Trophoblast cell (in vitro differentiated cells and primary cell): ENCODE data around the gene SPDYE6.
A peak's percentile ranks its signal among the peaks of the same experiment; 100 is the strongest.
"Not testable (repeated sequence)": the region's sequence is repeated elsewhere in the genome, so short reads cannot be mapped to it uniquely, and the experiment has no call there.

Experiments
- DNase-seq, 2 donors: peaks; one replicate each; pipeline ENCODE4 v3.0.0-alpha.2; 2016
- H2AFZ ChIP-seq: 2 replicates; pipeline ENCODE4 v1.6.1; 2013; ENCODE audit warnings: low read length, moderate library complexity, mild to moderate bottlenecking; ENCODE audit not compliant: insufficient read depth, poor library complexity
- H2AK5ac ChIP-seq: 2 replicates; pipeline ENCODE4 v1.6.1; 2013; ENCODE audit warnings: mild to moderate bottlenecking, low read length
- H2BK120ac ChIP-seq: 2 replicates; pipeline ENCODE4 v1.6.1; 2013; ENCODE audit warnings: low read length, mild to moderate bottlenecking, moderate library complexity; ENCODE audit not compliant: insufficient read depth, poor library complexity
- H2BK12ac ChIP-seq: 2 replicates; pipeline ENCODE4 v1.6.1; 2013; ENCODE audit warnings: mild to moderate bottlenecking, low read length, moderate library complexity
- H2BK5ac ChIP-seq: 2 replicates; pipeline ENCODE4 v1.6.1; 2013; ENCODE audit warnings: low read length, low read depth, moderate library complexity, mild to moderate bottlenecking; ENCODE audit not compliant: poor library complexity
- H3K14ac ChIP-seq: 2 replicates; pipeline ENCODE4 v1.6.1; 2013; ENCODE audit warnings: mild to moderate bottlenecking, low read length
- H3K18ac ChIP-seq: 2 replicates; pipeline ENCODE4 v1.6.1; 2013; ENCODE audit warnings: mild to moderate bottlenecking, low read length
- H3K23ac ChIP-seq: 2 replicates; pipeline ENCODE4 v1.6.1; 2013; ENCODE audit warnings: low read length
- H3K27ac ChIP-seq: 2 replicates; pipeline ENCODE4 v1.5.1; 2013; ENCODE audit warnings: low read depth, mild to moderate bottlenecking, inconsistent platforms, low read length, moderate library complexity
- H3K27me3 ChIP-seq: 2 replicates; pipeline ENCODE4 v1.6.1; 2013; ENCODE audit warnings: inconsistent platforms, mild to moderate bottlenecking, low read length, moderate library complexity; ENCODE audit not compliant: insufficient read depth
- H3K36me3 ChIP-seq, 2 experiments: 1 replicate in 1 of 2; 2 replicates in 1 of 2; pipeline ENCODE4 v1.6.1; 2013; ENCODE audit warnings: low read length in 2 of 2, mild to moderate bottlenecking in 2 of 2, moderate library complexity in 1 of 2; ENCODE audit not compliant: insufficient read depth in 2 of 2, control insufficient read depth in 1 of 2
- H3K4ac ChIP-seq: 2 replicates; pipeline ENCODE4 v1.6.1; 2013; ENCODE audit warnings: low read depth, mild to moderate bottlenecking, low read length, moderate library complexity
- H3K4me1 ChIP-seq, 2 experiments: 1 replicate in 1 of 2; 2 replicates in 1 of 2; pipeline ENCODE4 v1.6.1; 2013; ENCODE audit warnings: low read length in 2 of 2, mild to moderate bottlenecking in 2 of 2, moderate library complexity in 1 of 2; ENCODE audit not compliant: insufficient read depth in 2 of 2, control insufficient read depth in 1 of 2
- H3K4me2 ChIP-seq: 2 replicates; pipeline ENCODE4 v1.6.1; 2013; ENCODE audit warnings: inconsistent platforms, mild to moderate bottlenecking, low read length, moderate library complexity
- H3K4me3 ChIP-seq: 2 replicates; pipeline ENCODE4 v1.5.1; 2013; ENCODE audit warnings: mild to moderate bottlenecking, low read depth, low read length, inconsistent platforms
- H3K79me1 ChIP-seq: one replicate; pipeline ENCODE4 v1.6.1; 2013; ENCODE audit warnings: low read length
- H3K79me2 ChIP-seq: 2 replicates; pipeline ENCODE4 v1.6.1; 2013; ENCODE audit warnings: low read length, mild to moderate bottlenecking; ENCODE audit not compliant: control insufficient read depth, insufficient read depth, poor library complexity
- H3K9ac ChIP-seq: 2 replicates; pipeline ENCODE4 v1.6.1; 2013; ENCODE audit warnings: mild to moderate bottlenecking, low read length
- H3K9me3 ChIP-seq: 2 replicates; pipeline ENCODE4 v1.6.1; 2013; ENCODE audit warnings: low read depth, mild to moderate bottlenecking, control low read depth, inconsistent platforms, low read length; ENCODE audit not compliant: insufficient read depth
- H4K12ac ChIP-seq: 2 replicates; pipeline ENCODE4 v1.6.1; 2013; ENCODE audit warnings: low read depth, mild to moderate bottlenecking, low read length, moderate library complexity
- H4K8ac ChIP-seq: 2 replicates; pipeline ENCODE4 v1.6.1; 2013; ENCODE audit warnings: low read depth, mild to moderate bottlenecking, low read length, moderate library complexity
- H4K91ac ChIP-seq: one replicate; pipeline ENCODE4 v1.6.1; 2013; ENCODE audit warnings: low read depth, mild to moderate bottlenecking, low read length, moderate library complexity
- WGBS: extraction: QIAGEN DNeasy Blood & Tissue Kit; methylation state at CpG from one replicate; pipeline ENCODE4 v1.1.7; 2013; ENCODE audit warnings: missing lambda C conversion rate; ENCODE audit not compliant: insufficient read length, insufficient coverage; ENCODE audit errors: extremely low coverage; 5-methylcytosine and 5-hydroxymethylcytosine counted together

The SPDYE6 gene

GRCh38 chr7:102325106-102325505 is 31.1 kb downstream of the SPDYE6 start:
- not testable (repeated sequence) for H3K23ac ChIP-seq, H3K4ac ChIP-seq, H3K9me3 ChIP-seq, H3K79me2 ChIP-seq, H3K18ac ChIP-seq, H2BK12ac ChIP-seq, H3K79me1 ChIP-seq, H2BK120ac ChIP-seq, H3K4me3 ChIP-seq, H3K14ac ChIP-seq, DNase-seq, H4K8ac ChIP-seq, H3K9ac ChIP-seq, H3K27ac ChIP-seq, H4K91ac ChIP-seq, H4K12ac ChIP-seq, H2BK5ac ChIP-seq, H2AFZ ChIP-seq, H2AK5ac ChIP-seq, H3K4me2 ChIP-seq, H3K27me3 ChIP-seq
- peaks cover 6 to 11% of the 10 kb centered on the region in 2 experiments for H3K36me3 ChIP-seq
- no CpG with 5 or more reads among the region's 11 CpGs for WGBS
- peaks cover 15 to 18% of the 10 kb centered on the region in 2 experiments for H3K4me1 ChIP-seq

GRCh38 chr7:102323914-102324195 is 32.4 kb downstream of the SPDYE6 start:
- H4K8ac ChIP-seq: no peak overlapping the region
- peaks cover 24 to 25% of the 10 kb centered on the region in 2 experiments for H3K4me1 ChIP-seq
- no peak overlapping the region for H2BK120ac ChIP-seq
- no peaks in the 10 kb centered on the region for H3K27me3 ChIP-seq
- no peak overlapping the region for H4K91ac ChIP-seq
- no peak overlapping the region for H4K12ac ChIP-seq
- no peak overlapping the region for H3K4ac ChIP-seq
- H3K9ac ChIP-seq: no peak overlapping the region
- H2BK12ac ChIP-seq: no peak overlapping the region
- no peak for DNase-seq
- no peak overlapping the region for H2BK5ac ChIP-seq
- no CpG with 5 or more reads among the region's 5 CpGs for WGBS
- peaks cover 6% of the 10 kb centered on the region for H3K79me1 ChIP-seq
- H2AFZ ChIP-seq: no peak overlapping the region
- H3K23ac ChIP-seq: no peak overlapping the region
- no peak overlapping the region for H3K18ac ChIP-seq
- no peak overlapping the region for H3K4me2 ChIP-seq
- H3K4me3 ChIP-seq: no peak overlapping the region
- H3K14ac ChIP-seq: no peak overlapping the region
- peaks cover 6 to 14% of the 10 kb centered on the region in 2 experiments for H3K36me3 ChIP-seq
- H3K9me3 ChIP-seq: peaks cover 6% of the 10 kb centered on the region
- H2AK5ac ChIP-seq: no peak overlapping the region
- H3K27ac ChIP-seq: no peak overlapping the region
- H3K79me2 ChIP-seq: no peaks in the 10 kb centered on the region

GRCh38 chr7:102322202-102322715 is 34.0 kb downstream of the SPDYE6 start:
- no peak overlapping the region for H2BK12ac ChIP-seq
- peak overlapping the region; percentile 77 for H4K8ac ChIP-seq
- H3K14ac ChIP-seq: no peak overlapping the region
- peaks cover 9% of the 10 kb centered on the region for H3K79me1 ChIP-seq
- no peak overlapping the region for H2BK5ac ChIP-seq
- H3K4me3 ChIP-seq: no peak overlapping the region
- H3K4me2 ChIP-seq: no peak overlapping the region
- no peak overlapping the region for H3K18ac ChIP-seq
- no peak overlapping the region for H4K12ac ChIP-seq
- no peak overlapping the region for H3K23ac ChIP-seq
- H3K4me1 ChIP-seq: peaks cover 27 to 28% of the 10 kb centered on the region in 2 experiments
- H2AFZ ChIP-seq: no peak overlapping the region
- WGBS: no CpG with 5 or more reads among the region's 8 CpGs
- H3K27me3 ChIP-seq: no peaks in the 10 kb centered on the region
- no peak overlapping the region for H4K91ac ChIP-seq
- H3K4ac ChIP-seq: no peak overlapping the region
- H3K9me3 ChIP-seq: peaks cover 6% of the 10 kb centered on the region
- peak; percentile 57 to 77 for DNase-seq
- H3K9ac ChIP-seq: no peak overlapping the region
- peaks cover 7 to 18% of the 10 kb centered on the region in 2 experiments for H3K36me3 ChIP-seq
- no peak overlapping the region for H2BK120ac ChIP-seq
- H3K27ac ChIP-seq: no peak overlapping the region
- no peak overlapping the region for H2AK5ac ChIP-seq
- no peaks in the 10 kb centered on the region for H3K79me2 ChIP-seq

- DNase-seq: peak in 1 of 2 donors; percentile 44
- Histone ChIP-seq H3K9ac (no peak overlapping the region), H3K14ac (peak overlapping the region; percentile 72), H4K8ac (peak overlapping the region; percentile 77), H3K27me3 (no peaks in the 10 kb centered on the region), H4K91ac (peak overlapping the region; percentile 93), H2AFZ (peak overlapping the region; percentile 50), H3K9me3 (peaks cover 6% of the 10 kb centered on the region), H3K4ac (peak overlapping the region; percentile 31), H3K27ac (peak overlapping the region; percentile 29), H3K36me3 (peaks cover 11 to 21% of the 10 kb centered on the region in 2 experiments), H3K4me3 (no peak overlapping the region), H3K4me1 (peaks cover 28 to 30% of the 10 kb centered on the region in 2 experiments), H4K12ac (peak overlapping the region; percentile 72), H3K79me2 (no peaks in the 10 kb centered on the region), H3K79me1 (peaks cover 12% of the 10 kb centered on the region), H3K4me2 (peak overlapping the region; percentile 15), H2BK120ac (peak overlapping the region; percentile 86), H2BK12ac (peak overlapping the region; percentile 58), H3K23ac (no peak overlapping the region), H2BK5ac (peak overlapping the region; percentile 59), H3K18ac (peak overlapping the region; percentile 91), H2AK5ac (peak overlapping the region; percentile 90)
- WGBS: no CpG with 5 or more reads among the region's 73 CpGs
Observed at GRCh38 chr7:102321351-102322201, 34.7 kb downstream of the SPDYE6 start.
